Mesenchymal stem cell (in vitro differentiated cells and primary cell): Measurements from ENCODE around the gene BICRAL.
"Not testable (repeated sequence)": the region's sequence is repeated elsewhere in the genome, so short reads cannot be mapped to it uniquely, and the experiment has no call there.

Experiments
- DNase-seq: peaks from one replicate; pipeline ENCODE4 v3.0.0-alpha.2; 2013
- H2AFZ ChIP-seq: one replicate; pipeline ENCODE4 v1.6.1; 2013; ENCODE audit warnings: low read depth, mild to moderate bottlenecking, control low read depth, inconsistent platforms, low read length, moderate library complexity
- H2AK5ac ChIP-seq: 2 replicates; pipeline ENCODE4 v1.6.1; 2013; ENCODE audit warnings: low read length, moderate library complexity, mild to moderate bottlenecking, inconsistent platforms; ENCODE audit not compliant: severe bottlenecking
- H2BK120ac ChIP-seq: one replicate; pipeline ENCODE4 v1.6.1; 2013; ENCODE audit warnings: low read depth, mild to moderate bottlenecking, inconsistent platforms, low read length, moderate library complexity
- H2BK12ac ChIP-seq, 2 experiments: one replicate each; pipeline ENCODE4 v1.6.1; 2013; ENCODE audit warnings: inconsistent platforms in 2 of 2, low read length in 2 of 2, mild to moderate bottlenecking in 2 of 2, moderate library complexity in 2 of 2, control low read depth in 1 of 2
- H2BK15ac ChIP-seq: one replicate; pipeline ENCODE4 v1.6.1; 2013; ENCODE audit warnings: mild to moderate bottlenecking, low read depth, inconsistent platforms; ENCODE audit not compliant: poor library complexity, severe bottlenecking
- H2BK5ac ChIP-seq: 2 replicates; pipeline ENCODE4 v1.6.1; 2013; ENCODE audit warnings: low read depth, mild to moderate bottlenecking, low read length, control low read depth, inconsistent platforms; ENCODE audit not compliant: poor library complexity, severe bottlenecking
- H3K14ac ChIP-seq, 2 experiments: one replicate each; pipeline ENCODE4 v1.6.1; 2013; ENCODE audit warnings: inconsistent platforms in 2 of 2, low read length in 2 of 2, control low read depth in 1 of 2, mild to moderate bottlenecking in 1 of 2, moderate library complexity in 1 of 2
- H3K18ac ChIP-seq, 2 experiments: one replicate each; pipeline ENCODE4 v1.6.1; 2013; ENCODE audit warnings: inconsistent platforms in 2 of 2, low read length in 2 of 2, control low read depth in 1 of 2, low read depth in 1 of 2, mild to moderate bottlenecking in 1 of 2
- H3K23ac ChIP-seq, 2 experiments: one replicate each; pipeline ENCODE4 v1.6.1; 2013; ENCODE audit warnings: inconsistent platforms in 2 of 2, low read length in 2 of 2, mild to moderate bottlenecking in 2 of 2, moderate library complexity in 2 of 2, control low read depth in 1 of 2
- H3K27ac ChIP-seq: 2 replicates; pipeline ENCODE4 v1.5.1; 2013; ENCODE audit warnings: mild to moderate bottlenecking, moderate library complexity, low read length, control low read depth, inconsistent platforms; ENCODE audit not compliant: poor library complexity, severe bottlenecking
- H3K27me3 ChIP-seq, 2 experiments: 2 replicates each; pipeline versions ENCODE4 v1.6.1 to v1.7.0; 2013; ENCODE audit warnings: low read length in 2 of 2, mild to moderate bottlenecking in 2 of 2, moderate library complexity in 2 of 2, control low read depth in 1 of 2, inconsistent platforms in 1 of 2; ENCODE audit not compliant: control insufficient read depth in 1 of 2, insufficient read depth in 1 of 2
- H3K36me3 ChIP-seq, 2 experiments: 2 replicates each; pipeline versions ENCODE4 v1.6.1 to v1.7.0; 2013; ENCODE audit warnings: low read length in 2 of 2, control low read depth in 1 of 2, inconsistent platforms in 1 of 2, low read depth in 1 of 2, mild to moderate bottlenecking in 1 of 2; ENCODE audit not compliant: insufficient read depth in 2 of 2, control insufficient read depth in 1 of 2
- H3K4ac ChIP-seq, 2 experiments: one replicate each; pipeline ENCODE4 v1.6.1; 2013; ENCODE audit warnings: inconsistent platforms in 2 of 2, low read length in 2 of 2, mild to moderate bottlenecking in 2 of 2, moderate library complexity in 2 of 2, control low read depth in 1 of 2, low read depth in 1 of 2
- H3K4me1 ChIP-seq: 2 replicates; pipeline ENCODE4 v1.6.1; 2013; ENCODE audit warnings: low read depth, low read length, control low read depth; ENCODE audit not compliant: control insufficient read depth, insufficient read depth
- H3K4me2 ChIP-seq: 2 replicates; pipeline ENCODE4 v1.6.1; 2013; ENCODE audit warnings: low read length, mild to moderate bottlenecking, inconsistent platforms; ENCODE audit not compliant: poor library complexity, severe bottlenecking
- H3K4me3 ChIP-seq, 2 experiments: 2 replicates each; pipeline versions ENCODE4 v1.5.1 to v1.7.0; 2013; ENCODE audit warnings: low read length in 2 of 2, mild to moderate bottlenecking in 2 of 2, control low read depth in 1 of 2, low read depth in 1 of 2; ENCODE audit not compliant: insufficient read depth in 1 of 2
- H3K79me1 ChIP-seq: replicated peaks from 2 replicates; pipeline ENCODE4 v1.6.1; 2013; ENCODE audit warnings: mild to moderate bottlenecking, control low read depth, low read length, inconsistent platforms; ENCODE audit not compliant: poor library complexity, severe bottlenecking
- H3K9ac ChIP-seq: 2 replicates; pipeline ENCODE4 v1.7.0; 2013; ENCODE audit warnings: mild to moderate bottlenecking, low read length, moderate library complexity
- H3K9me3 ChIP-seq: 2 replicates; pipeline ENCODE4 v1.7.0; 2013; ENCODE audit warnings: mild to moderate bottlenecking, low read length; ENCODE audit not compliant: control insufficient read depth
- H4K8ac ChIP-seq: one replicate; pipeline ENCODE4 v1.6.1; 2013; ENCODE audit warnings: inconsistent platforms, mild to moderate bottlenecking, low read length, moderate library complexity
- H4K91ac ChIP-seq: one replicate; pipeline ENCODE4 v1.6.1; 2013; ENCODE audit warnings: mild to moderate bottlenecking, low read length, inconsistent platforms
- WGBS: methylation state at CpG from one replicate; pipeline ENCODE4 v1.1.7; 2013; ENCODE audit warnings: mixed read lengths; 5-methylcytosine and 5-hydroxymethylcytosine counted together

The BICRAL gene

DNA sequence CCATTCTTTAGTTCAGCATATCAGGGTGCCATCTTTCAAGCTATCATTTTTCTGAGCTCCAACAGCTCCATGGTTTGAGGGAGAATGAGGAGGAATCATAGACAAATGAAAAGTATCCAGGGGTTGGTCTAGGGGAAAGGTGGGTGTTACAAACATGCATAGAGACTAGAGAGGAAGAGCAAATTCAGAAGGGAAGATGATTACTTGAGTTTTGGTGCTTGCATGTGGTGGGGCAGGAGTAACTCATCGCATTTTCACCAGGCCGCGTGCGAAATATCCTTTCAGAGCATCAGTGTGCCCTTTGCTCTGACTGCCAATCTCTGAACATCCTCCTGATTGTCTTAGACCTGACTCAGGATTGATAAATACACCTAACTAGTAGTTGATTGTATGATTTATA lies 7.7 kb upstream of the BICRAL start:
- no peak for DNase-seq
- Histone ChIP-seq H3K36me3 (no peaks in the 10 kb centered on the region), H3K9ac (no peak overlapping the region), H2AK5ac (no peak overlapping the region), H3K4me1 (peaks cover 18% of the 10 kb centered on the region), H4K8ac (no peak overlapping the region), H3K4me2 (no peak overlapping the region), H3K79me1 (peaks cover 6% of the 10 kb centered on the region), H3K4me3 (no peak overlapping the region), H4K91ac (no peak overlapping the region), H3K18ac (no peak overlapping the region), H3K23ac (no peak overlapping the region), H2AFZ (no peak overlapping the region), H3K27ac (no peak overlapping the region), H2BK15ac (no peak overlapping the region), H3K27me3 (no peaks in the 10 kb centered on the region), H3K4ac (no peak overlapping the region), H2BK5ac (no peak overlapping the region), H3K9me3 (no peaks in the 10 kb centered on the region), H2BK120ac (no peak overlapping the region), H2BK12ac (no peak overlapping the region), H3K14ac (no peak overlapping the region)
- WGBS = 91% methylated on average over 4 of the region's 4 CpGs

- not testable (repeated sequence) for H3K23ac ChIP-seq, H3K79me1 ChIP-seq
- WGBS = 96% methylated on average over 9 of the region's 10 CpGs
Measured at GRCh38 chr6:42774821-42775487, 6.9 kb upstream of the BICRAL start.

GRCh38 chr6:42777126-42777822 lies 4.6 kb upstream of the BICRAL start:
- Histone ChIP-seq H4K91ac (no peak overlapping the region), H3K4ac (no peak overlapping the region), H3K18ac (no peak overlapping the region), H3K27me3 (no peaks in the 10 kb centered on the region), H3K36me3 (no peaks in the 10 kb centered on the region), H4K8ac (no peak overlapping the region), H2BK12ac (no peak overlapping the region), H2BK120ac (no peak overlapping the region), H3K14ac (no peak overlapping the region), H3K23ac (no peak overlapping the region), H3K4me3 (no peak overlapping the region), H3K27ac (peak overlapping the region; percentile 63), H2AK5ac (peak overlapping the region; percentile 54), H3K79me1 (peaks cover 9% of the 10 kb centered on the region), H2BK15ac (no peak overlapping the region), H3K9me3 (no peaks in the 10 kb centered on the region), H3K4me2 (no peak overlapping the region), H2BK5ac (no peak overlapping the region), H2AFZ (no peak overlapping the region), H3K4me1 (peaks cover 13% of the 10 kb centered on the region), H3K9ac (no peak overlapping the region)
- WGBS = no CpG with 5 or more reads among the region's 2 CpGs
- peak; percentile 50 for DNase-seq

More at GRCh38 chr6:42774821-42775487, 6.9 kb upstream of the BICRAL start:
- H2BK15ac ChIP-seq, H3K18ac ChIP-seq, H3K9me3 ChIP-seq, H3K36me3 ChIP-seq, H2BK5ac ChIP-seq, H2BK120ac ChIP-seq, H2BK12ac ChIP-seq, H4K91ac ChIP-seq, DNase-seq, H3K27ac ChIP-seq, H3K9ac ChIP-seq, H4K8ac ChIP-seq, H3K27me3 ChIP-seq, H3K4me2 ChIP-seq, H3K14ac ChIP-seq, H3K4me3 ChIP-seq, H3K4ac ChIP-seq, H2AFZ ChIP-seq: not testable (repeated sequence)
- H2AK5ac ChIP-seq = peak overlapping the region; percentile 18
- peaks cover 19% of the 10 kb centered on the region for H3K4me1 ChIP-seq

DNA sequence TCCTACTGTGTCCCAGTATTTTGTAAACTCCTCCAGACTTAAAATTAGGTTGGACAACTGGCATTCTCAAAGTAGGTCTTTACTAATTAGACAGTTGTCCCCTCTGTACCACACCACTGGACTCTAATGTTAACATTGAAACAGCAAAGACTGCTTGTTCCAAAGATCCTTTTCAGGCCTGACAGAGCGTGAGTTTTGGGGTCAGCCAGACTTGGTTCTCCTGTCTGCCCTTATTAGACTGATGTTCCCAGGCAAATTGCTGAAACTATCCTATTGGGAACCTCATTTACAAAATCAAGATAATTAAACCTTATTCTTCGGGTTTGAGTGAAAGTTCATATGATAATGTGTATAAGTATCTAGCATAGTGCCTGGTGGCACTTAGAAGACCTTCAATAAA lies 3.7 kb upstream of the BICRAL start:
- Histone ChIP-seq H3K79me1 (peaks cover 9% of the 10 kb centered on the region), H3K14ac (no peak overlapping the region), H3K9ac (no peak overlapping the region), H3K36me3 (no peaks in the 10 kb centered on the region), H3K27me3 (no peaks in the 10 kb centered on the region), H2BK15ac (no peak overlapping the region), H3K4me3 (no peak overlapping the region), H4K91ac (no peak overlapping the region), H3K9me3 (no peaks in the 10 kb centered on the region), H4K8ac (no peak overlapping the region), H3K4me2 (no peak overlapping the region), H2BK120ac (no peak overlapping the region), H3K27ac (peak overlapping the region; percentile 41), H2BK5ac (no peak overlapping the region), H3K18ac (no peak overlapping the region), H3K23ac (no peak overlapping the region), H2AK5ac (peak overlapping the region; percentile 6), H3K4me1 (peaks cover 13% of the 10 kb centered on the region), H3K4ac (no peak overlapping the region), H2AFZ (no peak overlapping the region), H2BK12ac (no peak overlapping the region)
- no peak for DNase-seq
- 96% methylated on average over 1 of the region's 2 CpGs for WGBS
